GM23248 (cell line): ENCODE data around the gene TANGO6. TPM values are rescaled to one million over a fixed set of nuclear protein-coding genes. Genes with fewer than 3 reads are reported as not detected.

Source experiments
- DNase-seq: peaks from one replicate; pipeline ENCODE4 v3.0.0-alpha.2; 2015
- H2AFZ ChIP-seq: fragments of 200-600 bp; sonication (generic); 2 replicates; pipeline ENCODE4 v1.6.1; 2016; ENCODE audit warnings: antibody characterized with exemption
- H3F3A ChIP-seq: fragments of 200-600 bp; sonication (generic); 2 replicates; pipeline ENCODE4 v1.6.1; 2016; ENCODE audit warnings: mild to moderate bottlenecking, antibody characterized with exemption, mixed run types; ENCODE audit not compliant: insufficient read depth
- H3K27ac ChIP-seq: fragments of 200-600 bp; sonication (generic); 2 replicates; pipeline ENCODE4 v1.5.1; 2016; ENCODE audit warnings: mild to moderate bottlenecking
- H3K27me3 ChIP-seq: fragments of 200-600 bp; sonication (generic); replicated peaks from 2 replicates; pipeline ENCODE4 v1.6.1; 2016; ENCODE audit warnings: mild to moderate bottlenecking; ENCODE audit not compliant: insufficient read depth
- H3K36me3 ChIP-seq: fragments of 200-600 bp; sonication (generic); 2 replicates; pipeline ENCODE4 v1.6.1; 2016; ENCODE audit warnings: low read depth, mild to moderate bottlenecking
- H3K4me1 ChIP-seq: fragments of 200-600 bp; sonication (generic); 2 replicates; pipeline ENCODE4 v1.6.1; 2016; ENCODE audit warnings: mild to moderate bottlenecking; ENCODE audit not compliant: insufficient read depth
- H3K4me2 ChIP-seq: fragments of 200-600 bp; sonication (generic); one replicate; pipeline ENCODE4 v1.6.1; 2016; ENCODE audit warnings: mild to moderate bottlenecking; ENCODE audit not compliant: unreplicated experiment
- H3K4me3 ChIP-seq: fragments of 200-600 bp; sonication (generic); 2 replicates; pipeline ENCODE4 v1.5.1; 2016; ENCODE audit warnings: mild to moderate bottlenecking
- H3K79me2 ChIP-seq: fragments of 200-600 bp; sonication (generic); 2 replicates; pipeline ENCODE4 v1.6.1; 2016; ENCODE audit warnings: mild to moderate bottlenecking; ENCODE audit not compliant: insufficient read depth
- H3K9ac ChIP-seq: fragments of 200-600 bp; sonication (generic); 2 replicates; pipeline ENCODE4 v1.6.1; 2016; ENCODE audit warnings: mild to moderate bottlenecking
- H3K9me2 ChIP-seq: fragments of 200-600 bp; sonication (generic); 2 replicates; pipeline ENCODE4 v1.6.1; 2016; ENCODE audit warnings: mixed run types, mild to moderate bottlenecking, moderate library complexity; ENCODE audit not compliant: insufficient read depth
- H3K9me3 ChIP-seq: fragments of 200-600 bp; sonication (generic); one replicate; pipeline ENCODE4 v1.6.1; 2017; ENCODE audit warnings: low read depth
- H4K20me1 ChIP-seq: fragments of 200-600 bp; sonication (generic); 2 replicates; pipeline ENCODE4 v1.6.0; 2016; ENCODE audit not compliant: insufficient read depth
- EZH2 ChIP-seq: fragments of 200-600 bp; sonication (generic); IDR thresholded peaks from 2 replicates; pipeline ENCODE4 v1.6.1; 2018; ENCODE audit warnings: antibody characterized with exemption, mild to moderate bottlenecking; ENCODE audit not compliant: insufficient read depth, poor library complexity, severe bottlenecking
- EZH2phosphoT487 ChIP-seq: fragments of 200-600 bp; sonication (generic); IDR thresholded peaks from 2 replicates; pipeline ENCODE4 v1.6.1; 2018; ENCODE audit warnings: antibody characterized with exemption, moderate library complexity, mild to moderate bottlenecking, low read depth; ENCODE audit not compliant: insufficient read depth
- WGBS, 2 experiments: methylation state at CpG; one replicate each; pipeline ENCODE4 v1.1.6; 2015 to 2017; ENCODE audit warnings: low lambda C conversion rate in 2 of 2, low coverage in 1 of 2; ENCODE audit errors: missing lambda C conversion rate in 2 of 2; 5-methylcytosine and 5-hydroxymethylcytosine counted together
- in situ Hi-C: fragments of 300-500 bp; cut with MboI; formaldehyde crosslinking; loops from 2 replicates; pipeline ENCODE4 v1.15.0; 2020
- polyA plus RNA-seq: library from polyadenylated mRNA; unstranded; fragments of >200 nt; fragmentation: Nextera tagmentation; extraction: Ambion mirVana; gene quantifications from 2 replicates; pipeline ENCODE4 v1.2.1, GENCODE V29; 2016
- total RNA-seq: library from RNA; depleted of rRNA; stranded (reverse); fragments of >200 nt; shearing (Covaris generic); gene quantifications from 2 replicates; pipeline ENCODE4 v1.2.3, GENCODE V29; 2014

TANGO6 gene
- total and polyA plus RNA-seq, 2 experiments from 2014 or later = 7.8 to 12.8 TPM

GRCh38 chr16:69029121-69029520 is 185.8 kb downstream of the TANGO6 start:
- H3K4me2 ChIP-seq = no peak overlapping the region
- no peak overlapping the region for H3K27ac ChIP-seq
- H3K4me3 ChIP-seq = no peak overlapping the region
- no peak overlapping the region for H2AFZ ChIP-seq
- H4K20me1 ChIP-seq = no peaks in the 10 kb centered on the region
- no peaks in the 10 kb centered on the region for H3F3A ChIP-seq
- in situ Hi-C loops = no loop called here
- WGBS, 2 experiments = 95 to 96% methylated on average over 2 of the region's 2 CpGs
- no peak for TF ChIP-seq EZH2phosphoT487
- TF ChIP-seq EZH2 = no peak
- no peak for DNase-seq
- no peaks in the 10 kb centered on the region for H3K79me2 ChIP-seq
- no peaks in the 10 kb centered on the region for H3K9me2 ChIP-seq
- no peak overlapping the region for H3K9ac ChIP-seq
- H3K27me3 ChIP-seq = no peaks in the 10 kb centered on the region
- no peaks in the 10 kb centered on the region for H3K4me1 ChIP-seq
- no peaks in the 10 kb centered on the region for H3K9me3 ChIP-seq
- no peaks in the 10 kb centered on the region for H3K36me3 ChIP-seq

- H3K9me3 ChIP-seq = no peaks in the 10 kb centered on the region
- no peak overlapping the region for H3K27ac ChIP-seq
- in situ Hi-C loops = no loop called here
- no peaks in the 10 kb centered on the region for H3K27me3 ChIP-seq
- H3K4me3 ChIP-seq = no peak overlapping the region
- no peak overlapping the region for H3K4me2 ChIP-seq
- H3K36me3 ChIP-seq = no peaks in the 10 kb centered on the region
- TF ChIP-seq EZH2 (no peak), EZH2phosphoT487 (no peak)
- no peak overlapping the region for H3K9ac ChIP-seq
- no peaks in the 10 kb centered on the region for H3K79me2 ChIP-seq
- WGBS, 2 experiments = 97 to 99% methylated on average over 8 of the region's 8 CpGs
- no peaks in the 10 kb centered on the region for H3K4me1 ChIP-seq
- no peaks in the 10 kb centered on the region for H4K20me1 ChIP-seq
- H2AFZ ChIP-seq = no peak overlapping the region
- no peaks in the 10 kb centered on the region for H3F3A ChIP-seq
- no peaks in the 10 kb centered on the region for H3K9me2 ChIP-seq
- DNase-seq = no peak
Measured at GRCh38 chr16:69031877-69032301, 188.6 kb downstream of the TANGO6 start.

- no peaks in the 10 kb centered on the region for H3K4me1 ChIP-seq
- H3K4me2 ChIP-seq = no peak overlapping the region
- H3K9ac ChIP-seq = no peak overlapping the region
- no peaks in the 10 kb centered on the region for H3K9me3 ChIP-seq
- 93 to 95% methylated on average over 8 of the region's 8 CpGs for WGBS, 2 experiments
- H3K27ac ChIP-seq = no peak overlapping the region
- no peaks in the 10 kb centered on the region for H3K79me2 ChIP-seq
- no peaks in the 10 kb centered on the region for H3F3A ChIP-seq
- H3K27me3 ChIP-seq = no peaks in the 10 kb centered on the region
- H3K4me3 ChIP-seq = no peak overlapping the region
- no peaks in the 10 kb centered on the region for H3K9me2 ChIP-seq
- H4K20me1 ChIP-seq = no peaks in the 10 kb centered on the region
- in situ Hi-C loops = no loop called here
- H3K36me3 ChIP-seq = no peaks in the 10 kb centered on the region
- H2AFZ ChIP-seq = no peak overlapping the region
- TF ChIP-seq EZH2 (no peak), EZH2phosphoT487 (no peak)
- DNase-seq = no peak
Measured at GRCh38 chr16:69033151-69033949, 190.0 kb downstream of the TANGO6 start.

GRCh38 chr16:69035375-69035774 is 192.0 kb downstream of the TANGO6 start:
- H3K79me2 ChIP-seq = no peaks in the 10 kb centered on the region
- H3K9me2 ChIP-seq = no peaks in the 10 kb centered on the region
- no peak overlapping the region for H3K4me3 ChIP-seq
- no peak overlapping the region for H3K9ac ChIP-seq
- no peaks in the 10 kb centered on the region for H3K36me3 ChIP-seq
- no peak overlapping the region for H2AFZ ChIP-seq
- in situ Hi-C loops = no loop called here
- no peaks in the 10 kb centered on the region for H4K20me1 ChIP-seq
- H3K27me3 ChIP-seq = no peaks in the 10 kb centered on the region
- TF ChIP-seq EZH2 (no peak), EZH2phosphoT487 (no peak)
- H3K4me2 ChIP-seq = no peak overlapping the region
- no peak overlapping the region for H3K27ac ChIP-seq
- no peak for DNase-seq
- peaks cover 11% of the 10 kb centered on the region for H3F3A ChIP-seq
- no peaks in the 10 kb centered on the region for H3K9me3 ChIP-seq
- peaks cover 2% of the 10 kb centered on the region for H3K4me1 ChIP-seq
